Dermis microvascular lymphatic vessel endothelial cell (primary cell): ENCODE measurements around the gene ADD2. TPM values are rescaled to one million over a fixed set of nuclear protein-coding genes. Genes with fewer than 3 reads are reported as not detected.
A peak's percentile ranks its signal among the peaks of the same experiment; 100 is the strongest.
"Not testable (repeated sequence)": the region's sequence is repeated elsewhere in the genome, so short reads cannot be mapped to it uniquely, and the experiment has no call there.

Experiments
- DNase-seq, 2 donors: peaks; one replicate each; pipeline versions ENCODE4 v3.0.0 to v3.0.0-alpha.2; 2010; ENCODE audit warnings: low read depth in 2 of 2
- total RNA-seq: library from RNA; depleted of rRNA; stranded (reverse); fragments of >200 nt; gene quantifications from 2 replicates; pipeline ENCODE4 v1.2.1, GENCODE V29; 2014

The ADD2 gene
- total RNA-seq, 1 donor from 2014 or later = 23.4 TPM

- DNase-seq = no peak
Observed at GRCh38 chr2:70641263-70641784, 126.7 kb downstream of the ADD2 start.

GRCh38 chr2:70639841-70640436, 128.1 kb downstream of the ADD2 start:
- DNase-seq = no peak

- DNase-seq = no peak
Observed at GRCh38 chr2:70638561-70638960, 129.4 kb downstream of the ADD2 start.

GRCh38 chr2:70633508-70633907, 134.5 kb downstream of the ADD2 start:
- no peak for DNase-seq

- DNase-seq = peak in 1 of 2 donors; percentile 71
Observed at GRCh38 chr2:70632966-70633365, 135.0 kb downstream of the ADD2 start.

- peak in 1 of 2 donors; percentile 28 for DNase-seq
Observed at GRCh38 chr2:70632388-70632787, 135.6 kb downstream of the ADD2 start.

- no peak for DNase-seq
Observed at GRCh38 chr2:70630761-70631160, 137.2 kb downstream of the ADD2 start.

- peak; percentile 41 to 47 for DNase-seq
Observed at GRCh38 chr2:70627211-70627898, 140.6 kb downstream of the ADD2 start.

GRCh38 chr2:70626254-70626990, 141.6 kb downstream of the ADD2 start:
- no peak for DNase-seq

GRCh38 chr2:70621536-70621935, 146.5 kb downstream of the ADD2 start:
- DNase-seq = not testable (repeated sequence)

GRCh38 chr2:70620020-70620419, 148.0 kb downstream of the ADD2 start:
- DNase-seq = no peak

- DNase-seq = no peak
Observed at GRCh38 chr2:70619167-70619566, 148.8 kb downstream of the ADD2 start.

- no peak for DNase-seq
Observed at GRCh38 chr2:70616168-70616694, 151.8 kb downstream of the ADD2 start.

- DNase-seq = no peak
Observed at GRCh38 chr2:70615222-70615621, 152.8 kb downstream of the ADD2 start.

- no peak for DNase-seq
Observed at GRCh38 chr2:70613521-70613920, 154.5 kb downstream of the ADD2 start.

- no peak for DNase-seq
Observed at GRCh38 chr2:70612574-70612973, 155.4 kb downstream of the ADD2 start.

GRCh38 chr2:70608373-70608772, 159.6 kb downstream of the ADD2 start:
- no peak for DNase-seq

- no peak for DNase-seq
Observed at GRCh38 chr2:70607121-70607561, 160.9 kb downstream of the ADD2 start.
